HG02973 (cell line): Measurements from ENCODE around the gene BRMS1.
"Not testable (repeated sequence)": the region's sequence is repeated elsewhere in the genome, so short reads cannot be mapped to it uniquely, and the experiment has no call there.

Source experiments
- ATAC-seq: cut with Tn5 transposase; IDR thresholded peaks from one replicate; pipeline ENCODE4 v1.9.1; 2021; ENCODE audit warnings: moderate library complexity; ENCODE audit not compliant: unreplicated experiment

Gene BRMS1

DNA sequence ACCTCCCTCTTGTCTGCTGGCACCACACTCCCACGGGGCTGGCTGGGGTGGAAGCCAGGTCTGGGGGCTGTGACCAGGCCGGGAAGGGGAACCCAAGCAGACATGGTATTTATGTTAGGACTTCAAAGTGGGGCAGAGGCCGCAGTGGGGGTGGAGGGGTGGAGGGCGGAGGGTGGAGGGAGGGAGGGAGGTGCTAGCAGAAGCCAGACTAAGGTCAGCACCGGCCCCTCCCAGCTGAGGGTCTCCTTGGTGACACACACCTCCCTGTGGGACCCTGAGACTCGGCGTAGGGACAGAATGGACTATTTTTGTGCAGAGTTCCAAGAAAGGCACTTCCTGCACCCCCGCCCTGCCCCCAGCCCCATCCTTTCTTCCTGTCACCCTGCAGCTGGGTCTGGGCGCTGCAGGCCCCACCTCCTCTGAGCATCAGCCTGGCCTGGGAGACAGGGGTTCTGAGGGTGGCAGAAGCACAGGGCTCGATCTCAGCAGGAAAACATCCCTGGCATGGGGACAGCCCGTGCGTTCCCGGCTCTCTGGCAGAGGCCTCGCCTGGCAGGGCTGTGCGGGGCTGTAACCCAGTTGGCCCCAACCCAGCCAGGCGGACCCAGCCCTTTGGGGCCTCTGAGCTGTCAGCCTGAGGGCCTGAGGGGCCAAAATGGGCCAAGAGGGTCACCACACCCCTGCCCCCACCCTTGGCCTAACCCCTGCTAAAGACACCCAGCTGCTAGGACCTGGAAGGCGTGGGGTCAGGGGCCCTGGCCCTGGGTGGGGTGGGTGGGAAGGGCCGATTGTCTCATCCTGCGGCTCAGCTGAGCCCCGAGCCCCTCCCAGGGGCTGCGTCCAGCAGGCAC, 18.4 kb downstream of the BRMS1 start:
- ATAC-seq = no peak

DNA sequence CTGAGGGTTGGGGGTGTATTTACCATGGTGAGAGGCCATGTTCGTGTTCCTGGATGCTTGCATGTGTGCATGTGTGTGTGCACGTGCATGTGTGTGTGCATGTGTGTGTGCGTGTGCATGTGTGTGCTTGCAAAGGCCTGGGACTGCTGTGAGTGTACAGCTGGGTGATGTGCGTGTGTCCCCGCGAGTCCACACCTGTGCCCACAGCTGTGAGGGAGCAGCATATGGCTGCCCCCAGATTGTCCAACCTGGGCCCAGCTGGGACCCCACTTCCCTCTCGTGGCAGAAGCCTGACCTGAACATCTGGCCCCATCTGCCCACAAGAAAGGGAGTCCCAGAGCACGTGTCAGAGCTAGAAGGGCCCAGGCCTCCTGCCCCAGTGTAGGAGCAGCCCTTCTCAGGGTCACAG, 19.6 kb downstream of the BRMS1 start:
- no peak for ATAC-seq

DNA sequence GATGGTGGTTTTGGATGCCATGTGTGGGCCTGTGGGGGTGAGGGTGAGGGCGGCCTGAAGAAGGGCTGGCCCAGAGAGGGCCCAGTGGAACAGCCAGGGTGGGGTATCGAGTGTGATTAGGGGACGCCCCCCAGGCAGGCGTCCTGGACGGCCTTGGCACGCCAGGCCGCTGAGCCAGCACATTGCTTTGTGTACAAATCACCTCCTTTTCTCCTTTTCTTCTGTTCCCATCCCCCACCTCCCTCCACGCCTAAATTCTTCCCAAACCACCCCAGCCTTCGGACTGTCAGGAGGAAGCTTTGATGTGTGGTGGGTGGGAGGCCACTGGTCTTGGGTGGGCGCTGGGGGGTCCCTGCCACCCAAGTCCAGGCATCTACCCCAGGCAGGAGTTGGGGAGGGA, 20.2 kb downstream of the BRMS1 start:
- no peak for ATAC-seq

GRCh38 chr11:66323684-66324083, 21.2 kb downstream of the BRMS1 start:
- no peak for ATAC-seq

DNA sequence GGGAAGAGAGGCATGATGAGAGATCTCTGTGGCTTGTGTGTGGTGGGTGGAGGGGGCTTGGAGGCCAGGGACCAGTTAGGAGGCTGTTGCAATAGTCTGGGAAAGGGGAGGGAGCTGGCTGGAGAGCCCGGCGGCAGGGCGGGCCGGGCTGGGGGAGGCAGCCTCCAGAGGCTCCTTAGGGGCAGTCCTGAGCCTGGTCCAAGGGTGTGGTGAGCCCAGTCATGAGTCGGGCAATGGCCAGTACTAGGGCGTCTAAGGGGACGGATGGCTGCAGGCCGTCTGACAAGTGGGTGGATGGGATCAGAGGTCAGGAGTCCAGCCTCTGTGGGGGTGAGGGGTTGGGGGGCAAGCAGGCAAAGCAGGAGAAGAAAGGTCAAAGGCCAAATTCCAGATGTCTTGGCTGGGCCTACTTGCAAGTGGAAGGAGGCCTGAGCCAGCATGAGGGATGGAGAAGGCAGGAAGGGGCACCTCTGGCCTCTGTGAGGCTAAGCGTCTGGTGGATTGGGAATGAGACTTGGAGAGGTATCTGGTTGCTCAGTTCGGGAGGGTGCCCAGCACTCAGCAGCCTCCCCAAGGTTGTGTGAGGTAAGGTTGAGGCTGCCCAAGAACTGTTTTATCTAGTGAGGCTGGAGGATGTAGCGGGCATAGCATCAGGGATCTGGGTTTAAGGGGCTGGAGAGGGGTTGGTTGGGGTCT, 22.0 kb downstream of the BRMS1 start:
- no peak for ATAC-seq

GRCh38 chr11:66321606-66322005, 23.3 kb downstream of the BRMS1 start:
- no peak for ATAC-seq

GRCh38 chr11:66320748-66321147, 24.2 kb downstream of the BRMS1 start:
- ATAC-seq = not testable (repeated sequence)

- ATAC-seq = not testable (repeated sequence)
Observed at GRCh38 chr11:66320289-66320688, 24.6 kb downstream of the BRMS1 start.

DNA sequence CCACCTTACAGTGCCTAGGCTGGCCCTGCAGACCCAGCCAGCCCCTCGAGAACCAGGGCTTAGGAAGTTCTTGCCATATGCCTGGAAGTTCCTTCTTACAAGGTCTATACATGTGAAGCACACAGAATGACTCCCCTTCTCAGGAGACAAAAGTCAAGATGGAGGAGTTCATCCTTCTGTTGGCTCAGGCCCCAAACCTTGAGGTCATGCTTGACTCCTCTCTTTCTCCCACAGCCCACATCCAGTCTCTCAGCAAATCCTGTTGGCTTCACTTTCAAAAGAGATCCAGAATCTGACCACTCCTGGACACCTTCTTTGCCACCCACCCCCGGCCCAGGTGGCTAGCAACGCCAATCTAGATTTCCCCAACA, 26.3 kb downstream of the BRMS1 start:
- ATAC-seq = no peak

- ATAC-seq = no peak
Observed at GRCh38 chr11:66317723-66318599, 26.9 kb downstream of the BRMS1 start.

DNA sequence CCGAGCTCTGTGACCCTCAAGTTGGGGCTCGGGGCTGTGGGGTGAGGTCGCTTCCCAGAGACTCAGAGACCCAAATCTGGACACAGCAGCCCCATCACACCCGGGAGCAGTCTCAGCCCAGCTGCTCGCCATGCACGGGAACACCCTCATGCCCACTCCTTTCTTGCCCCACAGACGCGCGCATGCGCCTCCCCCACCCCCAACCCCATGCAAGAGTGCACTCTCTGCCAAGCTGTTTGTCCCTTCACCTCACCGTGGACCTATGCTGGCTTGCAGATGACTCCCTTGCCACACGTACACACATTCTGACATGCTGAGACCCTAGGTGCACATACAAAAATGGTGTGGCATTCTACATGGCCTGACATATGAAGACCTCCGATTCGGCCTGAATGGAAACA, 27.6 kb downstream of the BRMS1 start:
- ATAC-seq = no peak

DNA sequence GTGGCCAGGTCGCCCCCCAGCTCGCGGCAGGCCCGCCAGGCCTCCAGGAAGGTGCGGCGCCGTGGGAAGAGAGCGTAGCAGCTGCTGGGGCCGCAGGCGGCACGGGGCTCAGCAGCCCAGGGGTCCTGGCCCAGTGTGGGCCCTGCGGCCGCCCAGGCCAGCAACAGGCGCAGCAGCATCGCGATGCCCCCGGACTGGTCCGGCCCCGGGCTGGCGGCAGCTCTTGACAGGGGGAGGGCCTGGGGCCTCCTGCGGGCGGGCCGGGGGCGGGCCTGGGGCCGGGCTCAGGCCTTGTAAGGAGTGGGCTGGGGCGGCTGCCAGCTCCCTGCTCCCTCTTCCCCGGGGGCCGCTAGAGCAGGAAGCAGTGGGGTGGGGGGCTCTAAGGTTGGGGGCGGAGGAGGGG, 28.1 kb downstream of the BRMS1 start, which contains the start of gene CD248:
TSS of gene CD248 (minus strand) at position 196 of the 403 bp plus-strand sequence. CDS start at position 179, 17 bp downstream.
- no peak for ATAC-seq

DNA sequence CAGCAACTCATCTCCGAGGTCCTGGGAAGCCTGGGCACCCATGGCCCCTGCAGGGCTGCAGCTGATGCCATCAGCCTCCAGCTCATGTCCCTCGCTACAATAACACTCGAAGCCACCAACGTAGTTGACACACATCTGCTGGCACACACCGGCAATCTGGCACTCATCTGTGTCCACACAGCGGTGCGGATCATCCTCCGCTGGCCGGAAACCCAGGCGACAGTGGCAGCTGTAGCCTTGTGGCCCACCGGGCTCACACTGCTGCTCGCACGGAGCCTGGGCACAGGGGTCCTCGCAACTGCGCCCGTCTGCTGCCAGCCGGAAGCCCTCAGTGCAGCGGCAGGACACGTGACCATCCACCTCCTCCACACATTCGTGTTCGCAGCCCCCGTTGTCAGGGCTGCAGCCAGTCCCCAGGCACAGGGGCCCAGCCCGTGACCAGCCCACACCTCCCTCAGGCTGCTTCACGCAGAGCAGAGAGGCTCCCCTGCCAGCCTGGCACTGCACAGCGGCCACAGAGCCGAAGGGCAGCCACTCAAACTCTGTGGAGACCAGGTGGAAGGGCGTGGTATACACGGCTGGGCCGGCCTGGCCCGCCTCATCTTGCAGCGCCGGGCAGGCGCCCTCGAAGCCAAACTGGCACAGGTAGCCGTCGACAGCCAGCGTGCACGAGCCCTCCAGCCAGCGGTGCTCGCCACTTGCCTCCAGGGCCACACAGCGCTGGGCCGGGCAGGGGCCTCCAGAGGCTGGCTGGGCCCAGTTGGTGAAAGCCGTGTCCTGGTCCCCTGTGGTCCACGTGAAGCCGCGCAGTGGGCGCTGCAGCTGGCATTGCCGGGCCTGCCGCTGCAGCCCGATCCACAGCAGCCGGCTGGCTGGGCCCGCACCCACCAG, 28.7 kb downstream of the BRMS1 start:
- ATAC-seq = no peak

- ATAC-seq = no peak
Observed at GRCh38 chr11:66315498-66315885, 29.4 kb downstream of the BRMS1 start.

- no peak for ATAC-seq
Observed at GRCh38 chr11:66314561-66315497, 30.1 kb downstream of the BRMS1 start.

GRCh38 chr11:66314186-66314501, 30.8 kb downstream of the BRMS1 start:
- ATAC-seq = no peak

GRCh38 chr11:66313321-66314185, 31.4 kb downstream of the BRMS1 start:
- no peak for ATAC-seq

DNA sequence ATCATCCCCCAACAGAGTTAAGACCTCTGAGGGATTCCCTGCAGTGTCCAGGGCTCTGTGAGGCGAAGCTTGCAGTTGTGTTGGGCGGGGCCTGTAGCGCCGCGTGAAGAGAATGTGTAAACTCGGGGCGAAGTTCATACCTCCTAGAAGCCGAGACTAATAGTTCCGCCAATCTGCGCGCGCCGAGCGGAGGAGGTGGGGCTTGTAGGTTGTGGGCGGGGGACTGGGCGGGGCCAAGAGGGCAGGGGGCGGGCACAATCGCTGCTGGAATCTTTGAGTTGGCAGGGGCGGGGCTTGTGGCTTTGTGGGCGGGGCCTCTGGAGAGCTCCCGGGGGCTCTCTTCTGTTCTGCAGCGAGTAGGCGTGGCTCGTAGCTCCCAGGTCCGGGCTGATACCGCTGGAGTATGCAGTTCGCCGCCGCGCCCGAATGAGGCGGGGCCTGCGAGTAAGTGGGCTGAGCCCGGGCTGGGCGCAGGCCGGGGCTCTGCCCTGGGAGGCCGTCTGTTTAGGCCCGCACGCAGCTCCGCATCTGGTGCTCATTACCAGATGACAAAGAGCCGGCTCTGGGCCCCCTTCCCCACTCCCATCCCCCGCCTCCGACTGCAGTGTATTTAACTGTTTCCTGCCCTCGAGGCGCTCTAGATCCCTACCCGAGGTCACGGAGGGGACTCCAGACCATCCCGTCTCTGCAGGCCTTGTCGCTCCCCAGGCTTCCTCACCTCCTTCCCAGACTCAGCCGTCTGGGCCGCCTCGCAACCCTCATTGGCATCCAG, 32.2 kb downstream of the BRMS1 start:
- ATAC-seq = peak; percentile 52
